Lower lobe of right lung (tissue), 2 donors: ENCODE measurements around the gene OR8B12. TPM values are rescaled to one million over a fixed set of nuclear protein-coding genes. Genes with fewer than 3 reads are reported as not detected.

Source experiments
- ATAC-seq, 2 donors: fragments of 200-7000 bp; cut with Tn5 transposase; one replicate each; pipeline ENCODE4 v1.9.1; 2020 to 2022; ENCODE audit warnings: mild to moderate bottlenecking in 2 of 2, moderate library complexity in 2 of 2
- DNase-seq: peaks from one replicate; pipeline ENCODE4 v3.0.0-alpha.2; 2020
- H3K27ac ChIP-seq: fragments of 200-600 bp; one replicate; pipeline ENCODE4 v1.8.0; 2022
- H3K27me3 ChIP-seq: fragments of 200-600 bp; one replicate; pipeline ENCODE4 v1.8.0; 2022; ENCODE audit warnings: low read depth
- H3K36me3 ChIP-seq: fragments of 200-600 bp; one replicate; pipeline ENCODE4 v1.8.0; 2022; ENCODE audit warnings: mild to moderate bottlenecking
- H3K4me1 ChIP-seq: fragments of 200-600 bp; one replicate; pipeline ENCODE4 v1.8.0; 2022
- H3K4me3 ChIP-seq: fragments of 200-600 bp; one replicate; pipeline ENCODE4 v1.8.0; 2022; ENCODE audit warnings: mild to moderate bottlenecking
- H3K9me3 ChIP-seq: fragments of 200-600 bp; one replicate; pipeline ENCODE4 v1.8.0; 2022
- CTCF ChIP-seq: fragments of 200-600 bp; IDR thresholded peaks from one replicate; pipeline ENCODE4 v1.8.0; 2022; ENCODE audit warnings: antibody characterized with exemption, mild to moderate bottlenecking
- intact Hi-C: fragments of 100-400 bp; cut with DNase I; formaldehyde crosslinking; loops from one replicate; pipeline ENCODE4 v1.11.0; 2022
- total RNA-seq: library from RNA; stranded (reverse); fragmentation: NEBNext Ultra II Directional; extraction: Animal tissue kit (Norgen Biotek cat#: 25700); gene quantifications from one replicate; pipeline ENCODE4 v1.2.1, GENCODE V29; 2021
- donor health status: DM: no; HTN: yes; CAD: no; lungs with severe emphysema.

OR8B12 gene
- total RNA-seq, 1 donor from 2014 or later, result not detected

GRCh38 chr11:124541204-124541603 is 2.2 kb downstream of the OR8B12 start:
- intact Hi-C loops, result no loop called here
- TF ChIP-seq CTCF, result no peak
- Histone ChIP-seq H3K4me3 (no peak overlapping the region), H3K36me3 (no peaks in the 10 kb centered on the region), H3K27ac (no peak overlapping the region), H3K27me3 (no peaks in the 10 kb centered on the region), H3K4me1 (no peaks in the 10 kb centered on the region), H3K9me3 (no peaks in the 10 kb centered on the region)
- DNase-seq, result no peak
- ATAC-seq, result no peak

- intact Hi-C loops, result no loop called here
- DNase-seq (no peak), ATAC-seq (peak; percentile 64 to 69)
- Histone ChIP-seq H3K27ac (no peak overlapping the region), H3K4me1 (no peaks in the 10 kb centered on the region), H3K9me3 (no peaks in the 10 kb centered on the region), H3K27me3 (no peaks in the 10 kb centered on the region), H3K36me3 (no peaks in the 10 kb centered on the region), H3K4me3 (no peak overlapping the region)
- TF ChIP-seq CTCF, result no peak
Observed at GRCh38 chr11:124538019-124538418, 5.4 kb downstream of the OR8B12 start.

- TF ChIP-seq CTCF, result peak; percentile 8
- no peak overlapping the region for H3K27ac ChIP-seq
- H3K4me3 ChIP-seq, result no peak overlapping the region
- peak; percentile 56 for DNase-seq
- H3K36me3 ChIP-seq, result no peaks in the 10 kb centered on the region
- no peaks in the 10 kb centered on the region for H3K4me1 ChIP-seq
- no peaks in the 10 kb centered on the region for H3K27me3 ChIP-seq
- H3K9me3 ChIP-seq, result no peaks in the 10 kb centered on the region
- ATAC-seq, result peak; percentile 64 to 82
- intact Hi-C loops, result no loop called here
Observed at GRCh38 chr11:124536520-124536919, 6.9 kb downstream of the OR8B12 start.

GRCh38 chr11:124535552-124536232 is 7.8 kb downstream of the OR8B12 start:
- Histone ChIP-seq H3K27me3 (no peaks in the 10 kb centered on the region), H3K27ac (no peak overlapping the region), H3K9me3 (no peaks in the 10 kb centered on the region), H3K4me1 (no peaks in the 10 kb centered on the region), H3K4me3 (no peak overlapping the region), H3K36me3 (no peaks in the 10 kb centered on the region)
- no peak for DNase-seq
- no peak for ATAC-seq
- TF ChIP-seq CTCF, result no peak
- intact Hi-C loops, result no loop called here

- Histone ChIP-seq H3K4me3 (no peak overlapping the region), H3K27me3 (no peaks in the 10 kb centered on the region), H3K9me3 (no peaks in the 10 kb centered on the region), H3K27ac (no peak overlapping the region), H3K36me3 (no peaks in the 10 kb centered on the region), H3K4me1 (no peaks in the 10 kb centered on the region)
- intact Hi-C loops, result no loop called here
- no peak for DNase-seq
- no peak for TF ChIP-seq CTCF
- ATAC-seq, result no peak
Observed at GRCh38 chr11:124534051-124534450, 9.4 kb downstream of the OR8B12 start.
